DMS153 treated with DMSO at 0.1 percent for 48 hours (cell line): Measurements from ENCODE around the gene CDK6.

Source experiments
- DNase-seq: peaks from one replicate; lab custom pipeline; 2025; ENCODE audit not compliant: unreplicated experiment; lab: John Stamatoyannopoulos, UW

Gene CDK6

DNA sequence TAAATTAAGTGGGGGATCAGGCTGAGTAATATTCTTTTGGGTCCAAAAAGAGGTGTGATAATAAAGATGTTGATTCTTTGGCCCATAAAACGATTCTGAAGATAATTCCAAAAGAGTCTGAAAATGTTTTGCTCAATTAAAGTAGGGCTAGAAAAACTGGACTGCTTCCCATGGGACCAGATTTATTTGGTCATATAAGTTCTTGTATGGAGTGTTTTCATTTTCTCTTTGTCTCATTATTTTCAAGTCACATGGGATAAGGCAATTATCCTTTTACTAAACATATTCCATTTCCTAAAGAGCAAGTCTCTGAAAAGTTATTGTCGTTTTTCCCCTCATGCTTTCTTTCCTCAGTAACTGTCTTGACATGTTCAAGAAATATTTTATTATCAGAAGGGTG is 41.5 kb downstream of the CDK6 start:
- DNase-seq: no peak

- DNase-seq: no peak
These were observed 42.0 kb downstream of the CDK6 start for GRCh38 chr7:92794391-92794790.

- DNase-seq: no peak
These were observed 42.6 kb downstream of the CDK6 start for GRCh38 chr7:92793656-92794205.

DNA sequence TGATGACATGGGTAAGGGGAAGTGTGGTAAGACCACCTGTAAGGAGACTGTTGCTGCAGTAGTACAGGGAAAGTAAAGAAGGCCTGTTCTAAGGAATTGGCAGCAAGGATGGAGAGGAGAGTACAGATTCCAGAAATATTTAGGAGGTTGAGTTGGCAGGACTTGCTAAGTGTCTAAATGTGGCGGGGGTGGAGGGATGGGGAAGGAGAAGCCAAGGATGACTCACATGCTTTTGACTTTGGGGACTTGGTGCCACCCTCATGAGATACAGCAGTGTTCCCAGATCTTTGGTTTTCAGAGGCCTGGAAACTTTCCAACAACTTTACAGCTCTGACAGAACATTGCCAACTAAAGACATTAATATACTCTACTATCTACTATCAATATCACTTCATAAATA is 45.4 kb downstream of the CDK6 start:
- no peak for DNase-seq

GRCh38 chr7:92788559-92789183 is 47.7 kb downstream of the CDK6 start:
- DNase-seq: no peak

DNA sequence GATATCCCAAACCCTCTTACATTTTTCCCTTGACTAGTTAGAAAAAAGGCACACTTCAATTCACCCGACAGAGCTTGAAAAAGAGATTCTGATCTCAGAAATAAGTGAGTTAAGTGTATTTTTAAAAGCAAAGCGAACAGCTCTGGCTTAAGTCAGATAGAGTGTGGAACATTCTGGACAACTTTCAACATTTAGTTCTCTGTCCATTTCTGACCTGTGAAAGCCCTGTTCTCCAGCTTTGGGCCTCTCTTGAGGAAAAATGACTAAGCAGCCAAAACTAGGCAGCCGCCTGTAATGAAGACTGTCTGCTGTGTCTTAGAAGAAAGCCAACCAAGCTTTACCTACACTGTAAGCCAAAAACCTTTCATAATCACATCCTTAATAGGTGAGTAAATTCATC is 50.5 kb downstream of the CDK6 start:
- DNase-seq: no peak

- no peak for DNase-seq
These were observed 51.4 kb downstream of the CDK6 start for GRCh38 chr7:92784935-92785334.

GRCh38 chr7:92783260-92784201 is 52.8 kb downstream of the CDK6 start:
- DNase-seq: no peak

GRCh38 chr7:92782855-92783254 is 53.5 kb downstream of the CDK6 start:
- no peak for DNase-seq

- DNase-seq: no peak
These were observed 54.1 kb downstream of the CDK6 start for GRCh38 chr7:92782236-92782635.

DNA sequence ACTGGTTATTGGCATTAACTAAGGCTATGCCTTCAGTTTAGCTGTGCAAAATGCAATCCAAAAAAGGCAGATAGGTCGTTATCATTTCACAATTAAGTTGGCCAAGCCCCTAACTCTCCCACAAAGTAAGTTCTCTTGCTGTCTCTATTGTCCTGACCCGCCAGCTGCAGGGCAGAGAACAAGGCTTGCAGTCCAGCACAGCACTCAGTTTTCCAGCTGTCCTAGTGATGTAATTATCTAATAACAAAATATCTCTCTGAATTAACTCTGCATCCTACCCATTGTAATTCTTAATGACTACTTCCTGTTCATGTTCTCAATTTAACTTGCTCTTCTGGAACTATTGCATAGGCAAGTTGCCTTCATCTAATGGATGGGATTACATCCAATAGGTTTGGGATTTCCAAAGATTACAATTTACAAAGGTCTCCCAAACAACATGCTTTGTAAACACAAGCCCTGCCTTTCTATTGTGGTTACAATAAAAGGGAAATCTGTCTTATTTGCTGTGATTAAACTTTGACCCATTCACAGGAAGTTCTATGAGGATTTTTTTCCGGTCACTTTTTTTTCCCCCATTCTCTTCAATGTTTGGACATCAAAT is 55.2 kb downstream of the CDK6 start:
- peak; percentile 44 for DNase-seq

GRCh38 chr7:92778972-92779371 is 57.4 kb downstream of the CDK6 start:
- DNase-seq: no peak

- DNase-seq: no peak
These were observed 58.4 kb downstream of the CDK6 start for GRCh38 chr7:92777993-92778392.

DNA sequence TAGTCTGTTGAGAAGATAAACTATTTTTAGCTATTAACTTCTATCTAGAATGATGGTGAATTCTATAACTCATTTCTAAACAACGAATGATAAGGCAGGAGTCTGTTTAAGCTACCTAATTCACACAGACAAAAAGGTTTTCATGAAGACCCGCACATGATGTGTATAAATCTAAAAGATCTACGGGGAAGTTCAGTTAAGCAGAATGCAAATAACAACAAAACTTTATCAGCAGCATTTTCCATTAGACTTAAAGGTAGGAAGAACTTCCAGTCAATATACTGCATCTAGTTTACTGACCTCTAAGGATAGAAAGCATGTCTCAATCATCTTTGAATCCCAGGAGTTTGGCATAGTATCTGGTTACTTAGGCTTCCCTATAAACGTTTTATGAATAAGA is 62.6 kb downstream of the CDK6 start:
- DNase-seq: no peak

- no peak for DNase-seq
These were observed 66.5 kb downstream of the CDK6 start for GRCh38 chr7:92769844-92770243.

DNA sequence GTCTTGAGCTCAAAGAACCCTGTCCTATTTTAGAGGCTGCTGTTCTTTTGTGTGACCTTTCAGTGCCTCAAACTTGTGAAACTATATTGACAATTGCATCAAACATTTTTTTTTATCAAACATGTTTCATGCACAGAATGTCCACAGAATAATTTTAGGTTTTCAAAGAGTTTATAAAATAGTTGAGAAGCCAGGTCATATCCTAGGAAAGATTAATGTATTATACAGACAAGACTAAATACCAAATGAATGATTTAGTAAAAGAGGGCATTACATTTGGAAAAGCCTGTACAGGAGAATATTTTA is 67.0 kb downstream of the CDK6 start:
- no peak for DNase-seq

DNA sequence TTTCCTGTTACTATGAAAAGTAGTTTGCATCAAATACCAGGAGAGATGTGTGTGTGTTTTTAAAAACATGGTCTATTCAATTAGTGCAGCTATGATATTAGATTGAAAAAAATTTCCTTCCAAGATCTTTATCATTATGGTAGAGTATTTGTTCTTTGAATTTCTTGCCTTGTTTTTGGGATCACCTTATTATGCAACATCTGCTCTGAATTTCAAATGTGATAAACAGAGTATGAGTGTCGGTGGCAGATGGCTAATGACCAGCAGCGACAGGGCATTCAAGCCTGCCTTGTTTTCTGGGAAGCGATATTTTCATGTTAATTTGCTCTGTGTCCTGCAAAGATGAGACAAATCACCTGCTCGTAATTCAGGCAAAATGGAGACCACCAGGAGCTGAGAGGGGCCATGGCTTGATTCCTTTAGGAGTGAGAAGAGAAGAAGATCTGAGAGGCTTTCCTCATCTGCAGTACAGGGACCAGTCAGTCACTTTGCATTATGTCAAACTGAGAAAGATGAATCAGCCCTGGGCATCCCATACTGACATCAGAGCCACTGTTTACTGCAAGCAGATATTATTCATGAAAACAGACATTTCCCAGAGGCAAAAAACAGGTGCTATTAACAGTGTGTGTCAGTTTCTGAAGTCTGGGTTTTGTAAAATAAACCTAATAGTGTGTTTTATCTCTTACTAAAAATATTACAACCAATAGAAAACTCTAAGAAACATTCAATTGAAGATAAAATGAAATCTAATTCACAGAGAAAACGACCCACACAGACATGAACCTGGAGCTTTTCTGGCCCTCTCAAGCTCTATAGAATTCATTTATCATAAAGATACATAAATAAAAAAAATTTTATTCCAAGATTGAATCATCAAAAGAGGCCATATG is 67.6 kb downstream of the CDK6 start:
- DNase-seq: no peak

GRCh38 chr7:92767437-92767836 is 68.9 kb downstream of the CDK6 start:
- DNase-seq: no peak

DNA sequence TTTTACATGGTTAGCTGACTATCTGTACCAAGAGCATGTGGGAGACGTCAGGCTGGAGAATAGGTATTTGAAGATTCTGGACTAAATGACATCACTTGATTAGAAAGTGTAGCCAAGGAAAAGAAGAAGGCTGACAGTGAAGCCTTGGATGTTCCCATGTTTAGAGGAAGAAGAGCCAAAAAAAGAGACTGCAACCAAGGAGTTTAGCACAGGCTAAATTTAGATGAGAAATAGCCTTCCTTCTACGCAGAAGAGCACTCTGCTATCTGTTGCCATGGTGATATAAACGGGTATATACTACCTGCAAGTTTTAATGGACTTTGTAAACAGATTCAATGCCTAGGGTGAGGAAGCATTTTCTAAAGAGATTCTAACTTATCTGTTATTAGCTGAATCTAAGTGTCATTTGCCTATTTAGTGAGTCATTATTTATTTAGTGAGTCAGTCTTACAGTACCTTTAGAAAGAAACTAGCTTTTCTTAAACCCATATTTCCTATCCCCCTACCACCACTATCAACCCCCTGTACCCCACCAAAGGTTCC is 69.8 kb downstream of the CDK6 start:
- peak; percentile 18 for DNase-seq

- DNase-seq: no peak
These were observed 70.6 kb downstream of the CDK6 start for GRCh38 chr7:92765725-92766124.
